Measurements from ENCODE around the gene SFTPA1. TPM values are rescaled to one million over a fixed set of nuclear protein-coding genes. Genes with fewer than 3 reads are reported as not detected.
"Not testable (repeated sequence)": the region's sequence is repeated elsewhere in the genome, so short reads cannot be mapped to it uniquely, and the experiment has no call there.

Gene SFTPA1
- total RNA-seq = 0.19 TPM
- long read RNA-seq = 0 reads

DNA sequence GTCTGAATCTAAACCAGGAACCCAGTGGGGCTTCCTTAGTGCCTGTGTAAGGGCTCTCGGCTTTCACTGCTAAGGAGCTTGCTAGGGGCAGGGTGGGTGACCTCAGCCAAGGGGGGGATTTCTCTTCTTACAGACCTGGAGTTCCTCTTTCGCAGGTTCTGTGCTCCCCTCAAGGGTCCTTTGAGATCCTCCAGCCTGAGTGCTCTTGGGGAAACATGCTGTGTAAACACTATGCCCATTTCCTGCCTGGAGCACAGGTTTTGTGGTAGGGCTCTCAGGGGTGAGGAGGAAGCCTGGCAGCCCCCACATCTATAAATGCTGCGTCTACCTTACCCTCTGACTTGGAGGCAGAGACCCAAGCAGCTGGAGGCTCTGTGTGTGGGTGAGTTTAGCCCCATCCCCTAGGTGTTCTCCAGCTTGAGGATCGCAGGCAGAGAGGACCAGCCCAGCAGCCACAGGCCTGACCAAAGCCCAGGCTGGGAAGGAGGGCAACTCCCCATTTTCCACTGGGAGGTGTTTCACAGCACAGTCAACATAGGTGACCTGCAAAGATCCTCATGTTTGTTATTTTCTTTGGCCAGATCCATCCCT lies at the start of gene SFTPA1:
TSS of gene SFTPA1 (plus strand) at position 339 of the 591 bp plus-strand sequence. CDS start 887 bp downstream, outside the sequence.
- DNase-seq (ENCODE audit: low spot score) = no peak
- intact Hi-C loops (cut with DNase I) = no loop called here

DNA sequence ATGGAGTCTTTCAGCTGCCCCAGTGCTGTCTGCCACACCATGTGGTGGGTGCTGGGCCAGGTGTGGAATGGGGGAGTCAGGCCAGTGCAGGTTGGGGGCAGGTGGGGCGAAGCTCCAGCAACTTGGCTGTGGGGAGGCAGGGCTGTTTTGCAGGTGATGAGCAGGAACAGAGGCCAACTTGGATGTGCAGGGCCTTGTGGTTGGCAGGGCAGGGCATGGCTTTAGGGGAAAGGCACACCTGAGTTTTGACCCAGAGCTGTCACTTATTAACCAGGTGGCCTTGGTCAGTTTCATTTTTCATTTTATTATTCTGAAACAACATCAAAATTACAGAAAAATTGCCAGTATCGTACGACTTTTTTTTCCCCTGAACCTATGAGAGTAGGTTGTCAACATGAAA lies 49.5 kb upstream of the SFTPA1 start:
- DNase-seq (ENCODE audit: low spot score) = no peak
- intact Hi-C loops (cut with DNase I) = loop anchor here (5.0 kb wide), 1 partner anchor 366 kb away; no protein-coding TSS in a partner anchor

DNA sequence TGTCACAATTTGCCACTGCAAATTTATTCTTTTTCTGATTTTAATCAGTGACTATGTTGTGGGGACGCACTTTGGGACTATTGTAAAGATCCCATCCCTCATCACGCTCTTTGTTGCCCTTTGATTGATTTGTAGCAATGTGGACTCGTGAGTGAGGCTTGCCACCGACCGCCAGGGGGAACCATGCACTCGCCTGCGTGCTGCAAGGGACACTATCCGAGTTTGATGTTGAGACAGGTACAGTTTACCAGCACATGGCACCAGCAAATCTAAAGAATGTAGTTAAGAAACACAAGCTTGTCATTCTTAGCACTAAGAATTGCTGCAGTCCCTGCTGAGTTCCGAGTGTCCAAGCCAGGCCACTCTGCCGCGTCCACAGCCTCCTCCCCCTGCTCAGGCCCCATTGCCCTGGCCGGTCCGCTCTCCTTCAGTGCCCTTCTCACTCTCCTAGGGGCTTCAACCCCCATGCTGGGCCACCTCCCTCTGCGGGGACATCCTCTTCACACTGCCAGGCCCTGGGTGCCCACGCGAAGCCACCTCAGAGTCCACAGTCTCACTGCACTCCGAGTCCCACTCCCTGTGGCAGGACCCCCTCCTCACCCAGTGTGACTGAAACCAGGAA lies 48.5 kb upstream of the SFTPA1 start:
- intact Hi-C loops (cut with DNase I) = loop anchor here (5.0 kb wide), 1 partner anchor 365 kb away; no protein-coding TSS in a partner anchor
- DNase-seq (ENCODE audit: low spot score) = no peak

DNA sequence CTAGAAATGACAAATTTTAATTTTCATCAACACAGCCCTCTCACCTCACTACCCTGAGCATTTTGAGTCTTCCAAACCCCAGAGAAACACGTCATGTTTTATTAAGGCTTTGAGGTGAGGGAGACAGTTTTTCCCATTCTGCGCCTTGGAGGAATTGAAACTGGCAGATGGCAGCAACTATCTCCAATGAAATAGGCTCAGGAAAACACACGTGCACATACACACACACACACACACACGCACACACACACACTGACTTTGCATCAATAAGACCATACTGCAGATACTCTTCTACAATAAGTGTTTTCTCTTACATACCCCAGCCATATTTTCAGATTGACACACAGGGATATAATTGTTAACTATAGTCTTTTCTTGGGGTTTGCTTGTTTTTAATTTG lies 47.3 kb upstream of the SFTPA1 start:
- intact Hi-C loops (cut with DNase I) = loop anchor here (5.0 kb wide), 1 partner anchor 364 kb away; no protein-coding TSS in a partner anchor
- no peak for DNase-seq (ENCODE audit: low spot score)

DNA sequence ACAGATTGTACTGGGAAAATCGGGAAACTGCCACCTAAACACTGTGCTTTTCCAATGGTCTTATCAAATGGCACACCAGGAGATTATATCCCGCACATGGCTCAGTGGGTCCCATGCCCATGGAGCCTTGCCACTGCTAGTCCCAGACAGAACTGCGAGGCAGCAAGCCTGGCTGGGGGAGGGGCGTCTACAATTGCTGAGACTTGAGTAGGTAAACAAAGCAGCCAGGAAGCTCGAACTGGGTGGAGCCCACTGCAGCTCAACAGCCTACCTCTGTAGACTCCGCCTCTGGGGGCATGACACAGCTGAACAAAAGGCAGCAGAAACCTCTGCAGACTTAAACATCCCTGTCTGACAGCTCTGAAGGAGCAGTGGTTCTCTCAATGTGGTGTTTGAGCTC lies 40.1 kb upstream of the SFTPA1 start:
- intact Hi-C loops (cut with DNase I); DNase-seq (ENCODE audit: low spot score): not testable (repeated sequence)

DNA sequence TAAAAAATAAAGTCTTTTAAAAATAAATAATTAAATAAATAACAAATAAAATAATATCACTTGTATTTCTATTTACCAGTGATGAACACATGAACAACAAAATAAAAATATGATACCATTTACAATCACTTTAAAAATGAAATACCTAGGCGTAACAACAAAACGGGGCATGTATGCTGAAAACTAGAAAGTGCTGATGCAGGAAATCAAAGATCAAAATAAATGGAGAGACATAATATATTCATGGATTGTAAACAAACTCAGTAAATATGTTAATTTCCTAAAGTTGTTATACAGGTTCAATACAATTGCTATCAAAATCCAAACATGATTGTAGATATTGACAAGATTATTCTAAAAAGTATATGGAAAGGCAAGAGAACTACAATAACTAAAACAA lies 31.4 kb upstream of the SFTPA1 start:
- no peak for DNase-seq (ENCODE audit: low spot score)
- intact Hi-C loops (cut with DNase I) = no loop called here

DNA sequence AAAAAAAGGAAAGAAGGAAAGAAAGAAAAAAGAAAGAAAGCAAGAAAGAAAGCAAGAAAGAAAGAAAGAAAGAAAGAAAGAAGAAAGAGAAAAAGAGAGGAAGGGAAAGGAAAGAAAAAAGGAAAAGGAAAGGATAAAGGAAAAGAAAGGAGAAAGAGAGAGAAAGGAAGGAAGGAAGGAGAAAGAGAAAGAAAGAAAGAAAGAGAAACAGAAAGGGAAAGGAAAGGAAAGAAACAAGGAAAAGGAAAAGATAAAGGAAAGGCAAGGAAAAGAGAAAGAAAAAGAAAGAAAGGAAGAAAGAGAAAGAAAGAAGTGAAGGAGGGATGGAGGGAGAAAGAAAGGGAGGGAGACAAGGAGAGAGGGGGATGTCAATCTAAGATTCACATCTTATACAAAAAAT lies 29.7 kb upstream of the SFTPA1 start:
- intact Hi-C loops (cut with DNase I) = no loop called here

DNA sequence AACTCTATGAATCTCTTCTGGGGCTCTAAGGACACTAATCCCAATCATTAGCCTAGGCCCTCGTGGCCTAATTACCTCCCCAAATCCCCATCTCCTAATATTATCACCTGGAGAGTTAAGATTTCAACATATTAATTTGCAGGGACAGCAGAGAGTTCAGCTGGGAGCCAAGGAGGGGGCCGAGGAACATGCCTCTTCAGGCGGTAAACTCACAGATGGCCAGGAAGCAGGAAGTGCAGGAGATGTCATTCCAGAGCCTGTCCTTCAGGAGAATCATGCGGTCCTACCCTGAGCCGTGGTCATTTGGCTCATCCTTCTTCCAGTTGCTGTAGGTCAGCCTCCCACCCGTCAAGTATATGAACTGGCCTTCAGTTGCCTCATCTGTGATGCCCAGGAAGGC lies 28.6 kb upstream of the SFTPA1 start:
- DNase-seq (ENCODE audit: low spot score) = no peak
- intact Hi-C loops (cut with DNase I) = no loop called here

More for the DNA sequence above, 29.7 kb upstream of the SFTPA1 start:
- DNase-seq (ENCODE audit: low spot score) = no peak

DNA sequence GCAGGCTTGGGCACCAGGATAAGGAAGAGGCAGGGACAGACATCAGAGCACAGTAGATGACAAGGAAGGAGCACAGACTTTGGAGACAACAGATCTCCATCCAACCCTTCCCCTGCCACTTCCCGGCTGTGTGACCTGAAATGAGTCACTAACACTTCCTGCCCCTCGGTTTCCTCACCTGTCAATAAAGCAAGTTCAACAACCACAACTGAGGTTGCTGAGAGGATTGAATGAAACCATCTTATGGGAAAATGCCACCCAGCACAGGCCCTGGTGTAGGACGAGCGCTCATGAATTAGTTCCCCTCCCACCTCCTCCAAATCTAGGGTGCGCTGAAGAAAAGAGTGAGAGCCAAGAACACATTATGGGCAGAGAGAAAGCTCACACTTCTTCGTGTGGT lies 27.8 kb upstream of the SFTPA1 start:
- intact Hi-C loops (cut with DNase I); DNase-seq (ENCODE audit: low spot score): not testable (repeated sequence)

DNA sequence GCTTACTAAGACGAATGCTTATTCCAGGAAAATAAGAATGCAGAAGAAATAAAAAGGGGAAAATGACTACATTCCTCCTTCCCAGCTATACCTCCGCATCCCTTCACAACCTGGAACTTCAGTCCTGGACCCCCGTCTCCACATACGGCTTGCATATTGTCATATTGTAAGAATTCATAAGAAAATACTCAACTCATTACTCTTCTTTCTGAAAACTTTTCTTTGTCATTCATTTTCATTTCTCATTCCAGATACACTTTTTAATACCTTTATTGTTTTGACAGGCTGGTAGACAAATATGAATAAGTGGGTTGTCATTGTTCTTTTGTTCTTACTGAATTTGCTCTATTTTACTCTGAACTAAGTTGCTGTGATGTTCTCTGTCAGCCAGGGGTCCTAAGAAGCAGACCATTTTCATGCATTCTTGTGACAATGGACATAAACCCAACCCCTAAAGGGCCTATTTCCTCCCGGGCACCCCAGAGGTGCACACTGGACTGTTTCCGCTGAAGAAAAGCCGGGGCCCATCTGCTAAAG lies 27.2 kb upstream of the SFTPA1 start:
- intact Hi-C loops (cut with DNase I) = no loop called here
- no peak for DNase-seq (ENCODE audit: low spot score)

DNA sequence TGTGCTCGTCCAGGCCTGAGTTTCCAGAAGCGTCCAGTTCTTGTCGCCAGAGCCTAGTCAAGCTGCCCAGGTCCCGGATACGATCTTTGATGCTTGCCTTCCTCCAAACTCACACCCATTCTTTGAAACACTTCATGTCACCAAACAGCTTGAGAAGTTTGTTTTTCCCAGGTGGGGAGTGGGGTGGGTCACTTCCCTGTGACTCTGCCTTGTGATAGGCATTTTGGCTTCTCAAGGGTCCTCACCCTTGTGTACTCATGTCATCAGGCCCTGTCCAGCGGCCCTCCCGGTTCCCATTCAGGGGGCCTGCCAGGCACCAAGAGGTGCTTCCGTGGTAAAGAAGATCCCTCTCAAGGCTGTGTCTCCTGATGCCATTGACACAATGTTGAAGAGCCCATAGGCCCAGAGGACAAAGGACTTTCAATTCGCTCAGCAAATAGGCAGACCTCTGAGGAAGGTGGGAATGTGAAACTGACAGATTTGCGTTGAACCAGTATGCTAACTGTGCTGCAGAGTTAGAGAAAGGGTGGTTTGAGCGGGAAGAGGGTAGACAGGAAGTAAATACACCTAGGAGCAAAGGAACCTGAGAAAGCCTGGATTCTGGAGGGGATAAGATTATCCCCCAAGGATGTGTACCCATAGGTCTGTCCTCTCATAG lies 24.7 kb upstream of the SFTPA1 start:
- intact Hi-C loops (cut with DNase I) = no loop called here
- no peak for DNase-seq (ENCODE audit: low spot score)

DNA sequence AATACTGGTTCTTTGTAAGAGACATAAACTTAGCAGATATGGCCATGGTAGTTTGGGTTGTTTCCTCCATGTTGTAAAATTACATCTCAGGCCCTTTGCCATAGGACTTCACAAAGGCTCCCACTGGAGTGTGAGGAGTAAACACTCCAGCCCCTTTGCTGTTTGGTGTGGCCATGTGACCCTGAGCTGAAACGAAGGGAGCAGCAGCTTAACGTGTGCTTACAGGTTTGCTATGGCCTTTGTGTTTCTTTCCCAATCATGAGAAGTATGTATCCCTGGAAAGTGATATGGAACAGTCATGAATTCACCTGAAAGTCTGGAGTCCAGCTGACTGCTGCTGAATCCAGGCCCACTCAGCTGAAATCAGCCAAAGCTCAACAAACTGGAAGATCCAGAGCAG lies 23.8 kb upstream of the SFTPA1 start:
- DNase-seq (ENCODE audit: low spot score) = no peak
- intact Hi-C loops (cut with DNase I) = no loop called here

DNA sequence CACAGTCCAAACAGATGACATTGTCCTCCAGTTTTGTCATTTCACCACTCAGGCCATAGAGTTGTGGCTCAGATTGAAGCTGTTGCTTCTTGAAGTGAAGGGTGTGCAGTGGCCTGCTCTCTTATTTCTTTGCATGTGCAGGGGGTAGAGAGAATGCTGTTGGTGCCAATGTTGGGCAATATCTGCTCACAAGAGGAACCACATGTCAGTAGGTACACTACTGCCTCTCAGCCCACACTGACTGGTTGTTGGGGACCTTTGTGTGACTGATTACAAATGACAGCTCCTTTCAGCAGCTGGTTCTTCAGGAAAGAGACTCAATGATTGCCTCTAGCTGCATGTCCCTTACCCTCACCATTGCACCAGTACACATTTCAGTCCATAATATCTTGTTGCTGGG lies 21.9 kb upstream of the SFTPA1 start:
- intact Hi-C loops (cut with DNase I) = no loop called here
- no peak for DNase-seq (ENCODE audit: low spot score)

DNA sequence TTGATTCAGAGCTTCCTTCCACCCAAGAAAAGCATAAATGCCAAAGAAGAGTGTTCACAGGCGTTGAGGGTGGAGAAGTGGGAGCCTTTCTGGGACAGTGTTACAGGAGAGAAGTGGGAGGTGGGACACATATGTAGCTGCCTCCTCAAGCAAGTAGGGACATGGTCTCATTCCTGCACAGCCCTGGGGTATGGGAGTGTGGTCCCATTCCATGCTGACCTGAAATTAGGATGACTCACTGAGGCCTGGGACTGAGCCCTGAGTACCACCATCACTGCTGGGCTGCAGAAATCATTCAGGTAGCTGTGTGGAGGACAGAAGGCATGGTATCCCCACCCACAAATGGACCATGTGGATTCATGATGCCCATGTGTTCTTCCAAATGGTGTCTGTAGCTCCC lies 17.4 kb upstream of the SFTPA1 start:
- intact Hi-C loops (cut with DNase I) = no loop called here
- DNase-seq (ENCODE audit: low spot score) = no peak

DNA sequence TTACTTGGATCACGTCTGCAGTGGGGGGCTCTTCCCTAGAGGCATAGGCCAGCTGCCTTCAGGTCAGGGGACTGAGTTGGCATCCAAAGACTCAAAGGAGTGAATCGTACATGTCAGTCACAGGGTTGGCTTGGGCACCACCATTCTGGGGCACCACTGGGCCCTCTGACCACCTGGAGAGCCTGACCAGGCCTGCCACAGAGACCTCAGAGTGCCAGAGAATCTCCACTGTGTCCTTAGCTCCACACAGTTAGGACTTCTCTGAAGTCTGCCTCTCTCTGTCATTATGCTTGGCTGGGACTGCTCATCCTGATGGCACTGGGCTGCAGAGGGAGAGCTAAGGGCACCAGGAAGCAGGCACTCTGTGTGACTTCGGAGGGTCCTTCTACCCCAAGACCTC lies 16.2 kb upstream of the SFTPA1 start:
- intact Hi-C loops (cut with DNase I); DNase-seq (ENCODE audit: low spot score): not testable (repeated sequence)

DNA sequence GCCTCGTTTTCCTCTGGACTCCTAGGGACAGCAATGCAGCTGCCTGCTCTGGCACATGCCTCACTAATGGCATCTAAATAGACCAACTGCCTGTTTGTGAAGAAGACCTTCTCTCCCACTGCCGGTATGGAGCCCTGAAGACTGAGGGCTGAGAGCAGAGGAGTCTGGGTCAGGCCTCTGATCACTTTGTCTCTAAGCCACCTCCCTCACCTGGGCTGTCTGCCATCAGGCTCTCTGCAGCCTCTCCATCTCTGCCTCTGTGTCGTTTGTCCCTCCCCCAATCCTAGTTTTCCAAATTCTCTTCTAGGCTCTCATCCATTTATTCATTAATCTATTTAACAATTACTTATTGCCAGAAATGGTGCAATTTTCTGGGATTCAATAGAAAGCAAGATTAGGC lies 15.2 kb upstream of the SFTPA1 start:
- intact Hi-C loops (cut with DNase I) = no loop called here
- DNase-seq (ENCODE audit: low spot score) = no peak

DNA sequence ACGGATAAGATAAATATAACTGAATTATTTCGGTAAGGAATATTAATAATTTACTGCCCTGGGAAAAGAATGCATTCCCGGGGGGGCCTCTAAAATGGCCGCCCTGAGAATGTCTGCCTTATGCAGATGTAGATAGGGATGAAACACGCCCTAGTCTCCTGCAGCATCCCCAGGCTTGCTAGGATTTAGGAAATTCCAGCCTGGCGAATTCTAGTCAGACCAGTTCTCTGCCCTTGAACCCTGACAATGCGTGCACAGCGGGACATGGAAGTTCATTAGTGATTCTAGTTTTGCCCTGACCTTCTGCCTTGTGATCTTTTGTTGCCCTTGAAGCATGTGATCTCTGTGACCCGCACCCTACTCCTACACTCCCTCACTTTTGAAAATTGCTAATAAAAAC lies 11.1 kb upstream of the SFTPA1 start:
- DNase-seq (ENCODE audit: low spot score); intact Hi-C loops (cut with DNase I): not testable (repeated sequence)

DNA sequence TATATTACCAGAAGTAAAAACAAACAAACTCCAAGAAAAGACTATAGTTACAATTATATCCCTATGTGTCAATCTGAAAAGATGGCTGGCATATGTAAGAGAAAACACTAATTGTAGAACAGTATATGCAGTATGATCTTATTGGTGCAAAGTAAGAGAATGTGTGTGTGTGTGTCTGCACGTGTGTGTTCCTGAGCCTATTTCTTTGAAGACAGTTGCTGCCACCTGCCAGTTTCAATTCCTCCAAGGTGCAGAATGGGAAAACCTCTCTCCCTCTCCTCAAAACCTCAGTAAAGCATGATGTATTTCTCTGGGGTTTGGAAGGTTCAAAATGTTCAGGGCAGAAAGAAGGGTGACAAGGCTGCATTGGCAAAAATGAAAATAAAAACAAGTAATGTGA lies 8.8 kb upstream of the SFTPA1 start:
- DNase-seq (ENCODE audit: low spot score) = no peak
- intact Hi-C loops (cut with DNase I) = no loop called here

DNA sequence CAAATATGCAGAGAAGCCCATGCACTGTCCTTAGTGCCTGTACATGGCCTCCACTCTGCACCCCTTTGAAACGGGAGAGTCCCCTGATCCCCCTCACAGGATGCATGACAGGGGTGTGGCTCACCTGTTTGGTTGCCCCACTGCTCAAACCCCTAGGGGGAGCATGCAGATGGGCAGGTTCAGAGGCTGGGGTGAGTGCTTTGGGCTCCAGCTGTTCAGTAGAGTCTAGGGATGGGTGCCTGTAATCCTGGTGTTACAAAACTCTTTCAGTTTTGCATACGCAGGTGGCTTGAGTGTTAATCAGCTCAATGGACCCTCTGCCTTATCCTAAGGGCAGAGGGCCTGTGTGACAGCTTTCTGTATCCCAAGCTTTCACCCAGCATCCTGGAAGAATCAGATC lies 7.8 kb upstream of the SFTPA1 start:
- no peak for DNase-seq (ENCODE audit: low spot score)
- intact Hi-C loops (cut with DNase I) = no loop called here

DNA sequence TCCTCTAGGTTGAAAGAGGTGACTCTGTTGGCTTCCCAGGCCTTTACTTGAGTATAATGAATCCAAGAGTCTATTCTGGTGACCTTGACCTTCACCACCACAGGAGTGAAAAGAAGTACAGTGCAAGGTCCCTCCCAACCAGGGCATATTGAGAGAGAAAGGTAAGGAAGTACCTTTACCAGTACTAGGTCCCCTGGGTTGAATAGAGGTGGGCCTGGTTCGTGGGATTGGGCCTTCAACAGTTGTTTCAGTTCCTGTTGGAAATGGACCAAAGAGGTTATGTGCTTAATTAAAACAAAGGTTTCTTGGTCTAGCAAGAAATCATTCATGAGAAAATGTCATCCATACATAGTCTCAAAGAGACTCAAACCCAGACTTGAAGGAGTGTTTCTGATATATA lies 6.4 kb upstream of the SFTPA1 start:
- intact Hi-C loops (cut with DNase I) = no loop called here
- no peak for DNase-seq (ENCODE audit: low spot score)

DNA sequence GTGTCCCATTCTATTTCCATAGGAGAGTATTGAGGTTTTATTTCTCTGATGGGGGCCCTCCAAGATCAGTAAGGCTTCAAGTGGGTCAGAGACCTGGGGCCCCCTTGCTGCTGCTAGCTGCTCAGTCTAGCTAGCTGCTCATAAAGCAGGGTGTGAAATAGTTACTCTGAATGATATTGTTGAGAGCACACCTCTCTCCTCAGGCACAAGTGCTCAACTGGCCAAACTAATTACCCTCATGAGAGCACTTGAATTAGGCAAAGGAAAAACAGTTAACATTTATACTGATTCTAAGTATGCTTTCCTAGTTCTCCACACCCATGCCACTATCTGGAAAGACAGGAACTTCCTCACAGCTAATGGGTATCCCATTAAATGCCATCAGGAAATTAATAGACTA lies 5.4 kb upstream of the SFTPA1 start:
- no peak for DNase-seq (ENCODE audit: low spot score)
- intact Hi-C loops (cut with DNase I) = no loop called here

All from cardiac septum (tissue), 1 donor.